ENCODE results near the gene H2BK1.

The H2BK1 gene

DNA sequence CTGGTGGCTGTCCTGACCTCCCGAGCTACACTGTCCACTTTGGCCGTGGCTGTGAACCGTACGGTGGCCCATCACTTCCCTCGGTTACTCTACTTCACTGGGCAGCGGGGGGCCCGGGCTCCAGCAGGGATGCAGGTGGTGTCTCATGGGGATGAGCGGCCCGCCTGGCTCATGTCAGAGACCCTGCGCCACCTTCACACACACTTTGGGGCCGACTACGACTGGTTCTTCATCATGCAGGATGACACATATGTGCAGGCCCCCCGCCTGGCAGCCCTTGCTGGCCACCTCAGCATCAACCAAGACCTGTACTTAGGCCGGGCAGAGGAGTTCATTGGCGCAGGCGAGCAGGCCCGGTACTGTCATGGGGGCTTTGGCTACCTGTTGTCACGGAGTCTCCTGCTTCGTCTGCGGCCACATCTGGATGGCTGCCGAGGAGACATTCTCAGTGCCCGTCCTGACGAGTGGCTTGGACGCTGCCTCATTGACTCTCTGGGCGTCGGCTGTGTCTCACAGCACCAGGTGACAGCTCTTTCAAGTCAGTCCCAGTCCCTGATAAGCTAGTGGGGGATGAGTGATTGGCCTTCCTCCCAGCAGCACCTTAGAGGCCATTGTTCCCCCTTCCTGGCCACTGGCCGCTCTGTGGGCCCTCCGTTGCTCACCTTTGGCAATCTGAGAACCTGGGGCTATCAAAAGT, 25.0 kb upstream of the H2BK1 start:
- no peak for TF ChIP-seq YY1 (IDR thresholded peaks at IDR 0.05; ENCODE audit: low read depth)
- no peak for TF ChIP-seq EGR1 (IDR thresholded peaks at IDR 0.05)
- no peak for TF ChIP-seq EP300 (IDR thresholded peaks at IDR 0.05; ENCODE audit: borderline replicate concordance)
- no peak for TF ChIP-seq FOXM1 (IDR thresholded peaks at IDR 0.05; ENCODE audit: borderline replicate concordance, low read depth)
- TF ChIP-seq ZBTB7A (IDR thresholded peaks at IDR 0.05; ENCODE audit: low read depth): no peak
- no peak for TF ChIP-seq NFIC (IDR thresholded peaks at IDR 0.05)
- TF ChIP-seq RAD21 (IDR thresholded peaks at IDR 0.05; ENCODE audit: low read depth): no peak
- TF ChIP-seq TAF1 (IDR thresholded peaks at IDR 0.05; ENCODE audit: low read depth): no peak

GRCh38 chr7:151233804-151234203, 23.5 kb upstream of the H2BK1 start:
- no peak for TF ChIP-seq TAF1 (IDR thresholded peaks at IDR 0.05; ENCODE audit: low read depth)
- TF ChIP-seq CREB1 (IDR thresholded peaks at IDR 0.05; ENCODE audit: low read depth): no peak
- TF ChIP-seq EGR1 (IDR thresholded peaks at IDR 0.05): no peak

GRCh38 chr7:151232917-151233701, 22.8 kb upstream of the H2BK1 start:
- TF ChIP-seq RAD21 (IDR thresholded peaks at IDR 0.05; ENCODE audit: low read depth) (no peak), EP300 (IDR thresholded peaks at IDR 0.05; ENCODE audit: borderline replicate concordance) (no peak), ZBTB7A (IDR thresholded peaks at IDR 0.05; ENCODE audit: low read depth) (no peak), YY1 (IDR thresholded peaks at IDR 0.05; ENCODE audit: low read depth) (peak; percentile 78), TCF12 (IDR thresholded peaks at IDR 0.05; ENCODE audit: low read depth) (no peak)
- TF ChIP-seq, protein P1, sequence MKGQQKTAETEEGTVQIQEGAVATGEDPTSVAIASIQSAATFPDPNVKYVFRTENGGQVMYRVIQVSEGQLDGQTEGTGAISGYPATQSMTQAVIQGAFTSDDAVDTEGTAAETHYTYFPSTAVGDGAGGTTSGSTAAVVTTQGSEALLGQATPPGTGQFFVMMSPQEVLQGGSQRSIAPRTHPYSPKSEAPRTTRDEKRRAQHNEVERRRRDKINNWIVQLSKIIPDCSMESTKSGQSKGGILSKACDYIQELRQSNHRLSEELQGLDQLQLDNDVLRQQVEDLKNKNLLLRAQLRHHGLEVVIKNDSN (IDR thresholded peaks at IDR 0.05): no peak
- TF ChIP-seq, protein P2, sequence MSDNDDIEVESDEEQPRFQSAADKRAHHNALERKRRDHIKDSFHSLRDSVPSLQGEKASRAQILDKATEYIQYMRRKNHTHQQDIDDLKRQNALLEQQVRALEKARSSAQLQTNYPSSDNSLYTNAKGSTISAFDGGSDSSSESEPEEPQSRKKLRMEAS (IDR thresholded peaks at IDR 0.05): no peak

DNA sequence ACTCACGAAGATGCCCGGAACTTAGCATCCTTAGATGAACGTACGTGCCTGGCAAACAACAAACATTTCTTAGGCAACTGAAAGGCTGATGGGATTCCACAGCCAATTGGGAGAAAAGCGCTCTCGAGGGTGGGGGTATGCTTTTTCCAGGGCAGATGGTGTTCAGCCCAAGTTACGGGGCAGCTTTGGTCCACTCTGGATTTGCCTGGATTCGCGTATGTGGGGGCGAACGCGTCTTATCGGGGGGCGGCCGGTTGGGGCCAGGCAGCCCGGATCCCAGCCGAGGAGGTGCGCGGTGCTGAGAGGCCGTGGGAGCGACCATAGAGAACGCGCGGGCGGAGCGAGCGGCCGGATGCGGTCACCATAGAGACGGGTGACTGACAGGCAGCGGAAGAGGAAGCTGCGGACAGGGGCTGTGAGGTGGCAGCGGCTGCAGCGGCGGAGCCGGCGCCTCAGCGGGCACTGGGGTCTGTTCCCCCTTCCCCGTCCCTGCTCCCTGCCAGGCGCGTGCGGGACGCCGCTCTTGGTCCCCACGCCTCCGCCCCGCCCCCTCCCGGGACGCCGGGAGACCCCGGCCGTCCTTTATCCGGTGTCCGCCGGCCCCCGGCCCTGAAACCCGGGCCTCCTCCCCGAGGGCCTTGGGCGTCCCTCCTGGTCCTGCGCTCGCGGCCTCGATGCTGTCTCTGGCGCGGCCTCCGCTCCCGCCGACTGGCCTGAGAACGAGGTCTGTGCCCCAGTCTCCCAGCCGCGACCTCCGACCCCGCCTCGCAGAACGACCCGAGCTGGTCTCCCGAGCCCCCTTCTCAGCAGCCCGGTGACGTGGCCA, 22.0 kb upstream of the H2BK1 start, which contains the start of gene CHPF2:
Gene CHPF2 (plus strand): TSS at position 393 of the 826 bp plus-strand sequence. CDS start 1,529 bp downstream, outside the sequence.
- no peak for TF ChIP-seq RAD21 (IDR thresholded peaks at IDR 0.05; ENCODE audit: low read depth)
- TF ChIP-seq TEAD4 (IDR thresholded peaks at IDR 0.05): no peak
- no peak for TF ChIP-seq REST (IDR thresholded peaks at IDR 0.05; ENCODE audit: low read depth)
- TF ChIP-seq, protein P1 (IDR thresholded peaks at IDR 0.05): 0 out of 2 replicates have a peak, but pooled peaks have one; percentile 23
- 0 out of 2 replicates have a peak, but pooled peaks have one; percentile 31 for TF ChIP-seq YY1 (IDR thresholded peaks at IDR 0.05; ENCODE audit: low read depth)
- 0 out of 2 replicates have a peak, but pooled peaks have one; percentile 8 for TF ChIP-seq CREB1 (IDR thresholded peaks at IDR 0.05; ENCODE audit: low read depth)
- no peak for TF ChIP-seq FOXM1 (IDR thresholded peaks at IDR 0.05; ENCODE audit: borderline replicate concordance, low read depth)
- TF ChIP-seq TAF1 (IDR thresholded peaks at IDR 0.05; ENCODE audit: low read depth): peak; percentile 91
- TF ChIP-seq NFIC (IDR thresholded peaks at IDR 0.05): no peak
- TF ChIP-seq TCF12 (IDR thresholded peaks at IDR 0.05; ENCODE audit: low read depth): no peak
- TF ChIP-seq CEBPB (IDR thresholded peaks at IDR 0.05): no peak
- TF ChIP-seq EP300 (IDR thresholded peaks at IDR 0.05; ENCODE audit: borderline replicate concordance): no peak
- TF ChIP-seq, protein P2 (IDR thresholded peaks at IDR 0.05): peak; percentile 47; the same call in 1 of the 2 replicates
- no peak for TF ChIP-seq ZBTB7A (IDR thresholded peaks at IDR 0.05; ENCODE audit: low read depth)
- peak; percentile 64; the same call in 1 of the 2 replicates for TF ChIP-seq EGR1 (IDR thresholded peaks at IDR 0.05)

GRCh38 chr7:151231080-151231479, 20.8 kb upstream of the H2BK1 start:
- TF ChIP-seq ZBTB7A (IDR thresholded peaks at IDR 0.05; ENCODE audit: low read depth): no peak
- TF ChIP-seq, protein P2 (IDR thresholded peaks at IDR 0.05): no peak
- no peak for TF ChIP-seq YY1 (IDR thresholded peaks at IDR 0.05; ENCODE audit: low read depth)
- TF ChIP-seq EP300 (IDR thresholded peaks at IDR 0.05; ENCODE audit: borderline replicate concordance): no peak
- no peak for TF ChIP-seq REST (IDR thresholded peaks at IDR 0.05; ENCODE audit: low read depth)
- TF ChIP-seq, protein P1 (IDR thresholded peaks at IDR 0.05): no peak
- TF ChIP-seq TEAD4 (IDR thresholded peaks at IDR 0.05): no peak
- no peak for TF ChIP-seq RAD21 (IDR thresholded peaks at IDR 0.05; ENCODE audit: low read depth)
- no peak for TF ChIP-seq FOXM1 (IDR thresholded peaks at IDR 0.05; ENCODE audit: borderline replicate concordance, low read depth)
- TF ChIP-seq NFIC (IDR thresholded peaks at IDR 0.05): no peak
- TF ChIP-seq EGR1 (IDR thresholded peaks at IDR 0.05): no peak
- TF ChIP-seq TAF1 (IDR thresholded peaks at IDR 0.05; ENCODE audit: low read depth): no peak

All from Ishikawa (cell line).